Uterus (tissue), 4 donors: Measurements from ENCODE around the gene DDX25. TPM values are rescaled to one million over a fixed set of nuclear protein-coding genes. Genes with fewer than 3 reads are reported as not detected.
A peak's percentile ranks its signal among the peaks of the same experiment; 100 is the strongest.

Experiments used
- DNase-seq, 2 donors: peaks; one replicate each; pipeline ENCODE4 v3.0.0-alpha.2; 2019 to 2020
- H3K27ac ChIP-seq, 2 donors: fragments of 200-600 bp; sonication (generic); 1 replicate in 1 of 2; 2 replicates in 1 of 2; pipeline ENCODE4 v1.5.1; 2016 to 2018
- H3K27me3 ChIP-seq, 2 donors: fragments of 200-600 bp; sonication (generic); one replicate each; pipeline ENCODE4 v1.5.1; 2018 to 2019; ENCODE audit warnings: control low read depth in 1 of 2
- H3K36me3 ChIP-seq, 2 donors: fragments of 200-600 bp; sonication (generic); one replicate each; pipeline ENCODE4 v1.5.1; 2019; ENCODE audit warnings: control low read depth in 1 of 2
- H3K4me1 ChIP-seq, 2 donors: fragments of 200-600 bp; sonication (generic); one replicate each; pipeline ENCODE4 v1.5.1; 2018 to 2019; ENCODE audit warnings: control low read depth in 1 of 2
- H3K4me3 ChIP-seq, 2 donors: fragments of 200-600 bp; sonication (generic); 1 replicate in 1 of 2; 2 replicates in 1 of 2; pipeline ENCODE4 v1.5.1; 2018 to 2019; ENCODE audit warnings: mild to moderate bottlenecking in 1 of 2
- H3K9me3 ChIP-seq, 2 donors: fragments of 200-600 bp; sonication (generic); one replicate each; pipeline ENCODE4 v1.5.1; 2019; ENCODE audit warnings: control low read depth in 1 of 2
- POLR2A ChIP-seq, 2 donors: fragments of 450-650 bp; IDR thresholded peaks; one replicate each; pipeline ENCODE4 v1.6.1; 2016; ENCODE audit warnings: antibody characterized with exemption in 2 of 2, mild to moderate bottlenecking in 1 of 2, moderate library complexity in 1 of 2
- intact Hi-C: fragments of 100-400 bp; cut with DNase I; formaldehyde crosslinking; loops from one replicate; pipeline ENCODE4 v1.15.1; 2023; ENCODE audit warnings: low total_unique reads
- total RNA-seq, 4 donors: library from RNA; depleted of rRNA in 3 of 4; stranded (reverse); fragments of >200 nt in 3 of 4; gene quantifications; one replicate each; pipeline versions ENCODE4 v1.1.0 to v1.2.4, GENCODE V29; 2014 to 2023
- TF ChIP-seq, protein P1 (sequence below), 4 experiments: fragments of 200-600 bp in 2 of 4; fragments of 450-650 bp in 2 of 4; sonication (generic) in 2 of 4; IDR thresholded peaks; one replicate each; pipeline ENCODE4 v1.5.1; 2016 to 2019; ENCODE audit warnings: antibody characterized with exemption in 4 of 4, mild to moderate bottlenecking in 2 of 4, moderate library complexity in 1 of 4
- donor health status: DM: yes; HTN: yes; CAD: no.

The DDX25 gene
- total RNA-seq, 4 donors from 2014 or later, result 0.46 to 1.1 TPM; not detected in 2

- H3K27ac ChIP-seq, result no peak overlapping the region
- no peak for DNase-seq
- no peaks in the 10 kb centered on the region for H3K4me1 ChIP-seq
- H3K4me3 ChIP-seq, result no peak overlapping the region
- TF ChIP-seq, protein P1, sequence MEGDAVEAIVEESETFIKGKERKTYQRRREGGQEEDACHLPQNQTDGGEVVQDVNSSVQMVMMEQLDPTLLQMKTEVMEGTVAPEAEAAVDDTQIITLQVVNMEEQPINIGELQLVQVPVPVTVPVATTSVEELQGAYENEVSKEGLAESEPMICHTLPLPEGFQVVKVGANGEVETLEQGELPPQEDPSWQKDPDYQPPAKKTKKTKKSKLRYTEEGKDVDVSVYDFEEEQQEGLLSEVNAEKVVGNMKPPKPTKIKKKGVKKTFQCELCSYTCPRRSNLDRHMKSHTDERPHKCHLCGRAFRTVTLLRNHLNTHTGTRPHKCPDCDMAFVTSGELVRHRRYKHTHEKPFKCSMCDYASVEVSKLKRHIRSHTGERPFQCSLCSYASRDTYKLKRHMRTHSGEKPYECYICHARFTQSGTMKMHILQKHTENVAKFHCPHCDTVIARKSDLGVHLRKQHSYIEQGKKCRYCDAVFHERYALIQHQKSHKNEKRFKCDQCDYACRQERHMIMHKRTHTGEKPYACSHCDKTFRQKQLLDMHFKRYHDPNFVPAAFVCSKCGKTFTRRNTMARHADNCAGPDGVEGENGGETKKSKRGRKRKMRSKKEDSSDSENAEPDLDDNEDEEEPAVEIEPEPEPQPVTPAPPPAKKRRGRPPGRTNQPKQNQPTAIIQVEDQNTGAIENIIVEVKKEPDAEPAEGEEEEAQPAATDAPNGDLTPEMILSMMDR (IDR thresholded peaks at IDR 0.05), result no peak
- TF ChIP-seq POLR2A (IDR thresholded peaks at IDR 0.05), result no peak
- no peaks in the 10 kb centered on the region for H3K9me3 ChIP-seq
- H3K36me3 ChIP-seq, result no peaks in the 10 kb centered on the region
- H3K27me3 ChIP-seq, result no peaks in the 10 kb centered on the region
- intact Hi-C loops, result loop anchor here (5.0 kb wide), 1 partner anchor 270 kb away; no protein-coding TSS in a partner anchor
These were observed 17.8 kb downstream of the DDX25 start for GRCh38 chr11:125922156-125922555.

DNA sequence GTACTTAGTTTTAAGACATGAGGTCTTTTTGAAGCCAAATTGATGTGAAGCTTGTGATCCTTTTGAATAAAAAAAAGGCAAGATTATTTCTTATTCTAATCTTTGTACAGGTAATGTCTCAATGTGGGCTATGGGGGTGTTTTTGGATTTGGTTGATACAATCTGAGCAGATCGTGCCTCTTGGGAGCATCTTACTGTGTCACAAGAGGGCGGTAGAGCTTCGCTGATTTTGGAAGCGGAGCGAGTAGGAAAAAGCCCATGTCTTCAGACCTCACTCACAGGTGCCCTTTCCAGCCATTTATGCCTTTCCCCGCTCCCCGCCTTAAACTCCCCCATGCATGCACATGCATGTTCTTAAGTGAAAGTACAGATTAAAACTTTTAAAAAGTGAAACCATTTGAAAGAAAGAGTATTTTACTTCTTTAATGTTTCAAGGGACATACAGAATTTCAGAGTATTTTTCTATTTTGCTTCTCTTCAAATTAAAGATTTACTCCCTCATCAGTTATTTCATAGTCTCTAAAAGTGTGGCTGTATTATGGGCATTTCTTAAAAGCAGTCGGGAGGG is 18.8 kb downstream of the DDX25 start:
- Histone ChIP-seq H3K4me1 (no peaks in the 10 kb centered on the region), H3K9me3 (no peaks in the 10 kb centered on the region), H3K4me3 (no peak overlapping the region), H3K36me3 (no peaks in the 10 kb centered on the region), H3K27me3 (no peaks in the 10 kb centered on the region), H3K27ac (no peak overlapping the region)
- peak; percentile 75 to 79 for DNase-seq
- TF ChIP-seq, protein P1 (IDR thresholded peaks at IDR 0.05), result peak; percentile 79 to 87 (median 82)
- TF ChIP-seq POLR2A (IDR thresholded peaks at IDR 0.05), result no peak
- intact Hi-C loops, result loop anchor here (5.0 kb wide), 1 partner anchor 269 kb away; no protein-coding TSS in a partner anchor

DNA sequence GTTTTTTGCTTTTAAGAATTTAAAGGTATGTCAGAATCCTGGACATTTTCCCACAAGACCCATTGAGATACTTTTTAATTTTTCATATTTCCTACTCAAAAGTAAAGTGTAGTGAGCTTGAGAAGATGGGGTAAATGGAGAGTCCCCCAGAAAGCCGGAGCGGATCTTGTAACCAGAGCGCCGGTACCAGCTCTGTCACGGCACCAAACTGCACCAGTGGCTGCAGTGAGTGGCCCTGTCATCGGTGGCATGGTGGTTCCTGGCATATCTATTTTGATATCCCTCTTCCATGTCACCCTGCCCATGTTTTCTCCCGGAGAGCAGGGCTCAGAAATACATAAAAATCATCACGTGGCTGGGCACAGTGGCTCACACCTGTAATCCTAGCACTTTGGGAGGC is 19.3 kb downstream of the DDX25 start:
- DNase-seq, result no peak
- no peaks in the 10 kb centered on the region for H3K36me3 ChIP-seq
- H3K4me1 ChIP-seq, result no peaks in the 10 kb centered on the region
- intact Hi-C loops, result loop anchor here (5.0 kb wide), 1 partner anchor 269 kb away; no protein-coding TSS in a partner anchor
- no peak overlapping the region for H3K4me3 ChIP-seq
- no peak for TF ChIP-seq POLR2A (IDR thresholded peaks at IDR 0.05)
- no peaks in the 10 kb centered on the region for H3K9me3 ChIP-seq
- H3K27ac ChIP-seq, result no peak overlapping the region
- no peaks in the 10 kb centered on the region for H3K27me3 ChIP-seq

DNA sequence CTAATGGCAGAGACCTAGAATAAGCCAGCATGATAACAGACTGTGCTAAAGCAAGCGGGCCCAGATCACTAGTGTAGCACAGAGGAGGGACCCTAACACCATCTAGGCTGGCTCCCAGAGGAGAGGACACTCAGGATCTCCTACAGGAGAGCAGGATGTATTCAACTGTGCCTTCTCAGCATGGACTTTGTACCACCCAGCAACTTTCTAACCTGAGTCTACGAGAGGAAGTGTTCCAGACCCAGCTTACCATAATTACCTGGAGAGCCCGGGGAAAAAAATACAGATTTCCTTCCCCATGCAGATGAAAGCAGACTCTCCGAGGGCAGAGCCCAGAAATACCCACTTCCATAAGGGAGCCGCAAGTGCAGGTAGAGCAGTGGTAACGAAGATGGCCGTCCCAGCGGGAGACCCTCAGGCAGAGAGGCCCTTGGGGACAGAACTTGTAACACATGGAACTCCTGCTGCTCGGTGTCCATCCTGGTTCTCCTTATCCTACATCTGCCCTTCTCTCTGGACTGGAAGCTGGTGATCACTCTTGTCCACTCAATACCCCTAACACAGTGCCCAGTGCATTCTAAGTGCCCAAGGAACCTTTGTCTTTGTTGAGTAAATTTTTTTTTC is 20.2 kb downstream of the DDX25 start:
- intact Hi-C loops, result loop anchor here (5.0 kb wide), 1 partner anchor 268 kb away; no protein-coding TSS in a partner anchor

GRCh38 chr11:125925247-125925740 is 21.0 kb downstream of the DDX25 start:
- no peaks in the 10 kb centered on the region for H3K36me3 ChIP-seq
- H3K27ac ChIP-seq, result no peak overlapping the region
- no peak for DNase-seq
- no peaks in the 10 kb centered on the region for H3K9me3 ChIP-seq
- intact Hi-C loops, result no loop called here
- no peak overlapping the region for H3K4me3 ChIP-seq
- TF ChIP-seq, protein P1 (IDR thresholded peaks at IDR 0.05), result no peak
- no peak for TF ChIP-seq POLR2A (IDR thresholded peaks at IDR 0.05)
- H3K4me1 ChIP-seq, result no peaks in the 10 kb centered on the region
- H3K27me3 ChIP-seq, result no peaks in the 10 kb centered on the region

More for the DNA sequence above, 20.2 kb downstream of the DDX25 start:
- H3K27ac ChIP-seq, result no peak overlapping the region
- no peaks in the 10 kb centered on the region for H3K4me1 ChIP-seq
- H3K36me3 ChIP-seq, result no peaks in the 10 kb centered on the region
- DNase-seq, result no peak
- H3K4me3 ChIP-seq, result no peak overlapping the region
- H3K27me3 ChIP-seq, result no peaks in the 10 kb centered on the region
- TF ChIP-seq, protein P1 (IDR thresholded peaks at IDR 0.05), result no peak
- TF ChIP-seq POLR2A (IDR thresholded peaks at IDR 0.05), result no peak
- no peaks in the 10 kb centered on the region for H3K9me3 ChIP-seq
